ENCODE results near the gene PCDHB16. TPM values are rescaled to one million over a fixed set of nuclear protein-coding genes. Genes with fewer than 3 reads are reported as not detected.
"Not testable (repeated sequence)": the region's sequence is repeated elsewhere in the genome, so short reads cannot be mapped to it uniquely, and the experiment has no call there.

PCDHB16 gene
- polyA plus RNA-seq, 1 donor from 2014 or later = not detected

GRCh38 chr5:141174291-141175104, 7.7 kb upstream of the PCDHB16 start:
- H3K36me3 Mint-ChIP-seq, H3K4me3 Mint-ChIP-seq, H3K27me3 Mint-ChIP-seq, H3K4me1 Mint-ChIP-seq, H3K27ac Mint-ChIP-seq, H3K9me3 Mint-ChIP-seq: not testable (repeated sequence)

GRCh38 chr5:141175933-141176332, 6.3 kb upstream of the PCDHB16 start:
- no peak overlapping the region for H3K4me3 Mint-ChIP-seq
- H3K9me3 Mint-ChIP-seq = peaks cover 0 to 4% (median 2%) of the 10 kb centered on the region in 3 donors
- peaks cover 0 to 2% (median 0%) of the 10 kb centered on the region in 3 donors for H3K4me1 Mint-ChIP-seq

GRCh38 chr5:141177577-141178191, 4.5 kb upstream of the PCDHB16 start, which contains the start of gene PCDHB8:
PCDHB8 (plus strand) TSS chr5:141177790; CDS start chr5:141178035, 245 bp downstream.
- H3K27ac Mint-ChIP-seq, H3K9me3 Mint-ChIP-seq, H3K36me3 Mint-ChIP-seq, H3K4me3 Mint-ChIP-seq, H3K4me1 Mint-ChIP-seq: not testable (repeated sequence)
- peaks cover 17% of the 10 kb centered on the region for H3K27me3 Mint-ChIP-seq

More at GRCh38 chr5:141175933-141176332, 6.3 kb upstream of the PCDHB16 start:
- Mint-ChIP-seq H3K36me3 (no peaks in the 10 kb centered on the region), H3K27ac (no peak overlapping the region), H3K27me3 (peaks cover 8% of the 10 kb centered on the region)

- Mint-ChIP-seq H3K27me3 (peaks cover 17% of the 10 kb centered on the region), H3K9me3 (peaks cover 1 to 14% (median 12%) of the 10 kb centered on the region in 3 donors)
- H3K4me1 Mint-ChIP-seq, H3K4me3 Mint-ChIP-seq, H3K36me3 Mint-ChIP-seq, H3K27ac Mint-ChIP-seq: not testable (repeated sequence)
Measured at GRCh38 chr5:141179371-141179770, 2.8 kb upstream of the PCDHB16 start.

- H3K27me3 Mint-ChIP-seq = peaks cover 20% of the 10 kb centered on the region
- H3K4me1 Mint-ChIP-seq, H3K4me3 Mint-ChIP-seq, H3K36me3 Mint-ChIP-seq, H3K27ac Mint-ChIP-seq: not testable (repeated sequence)
- H3K9me3 Mint-ChIP-seq = peaks cover 3 to 14% (median 12%) of the 10 kb centered on the region in 3 donors
Measured at GRCh38 chr5:141179876-141180275, 2.3 kb upstream of the PCDHB16 start.

GRCh38 chr5:141180313-141180712, 1.9 kb upstream of the PCDHB16 start:
- no peak overlapping the region for H3K27ac Mint-ChIP-seq
- no peaks in the 10 kb centered on the region for H3K36me3 Mint-ChIP-seq

GRCh38 chr5:141184117-141184855, 2.1 kb downstream of the PCDHB16 start:
- peak overlapping the region in 1 of 4 donors; percentile 22 for H3K4me3 Mint-ChIP-seq
- H3K9me3 Mint-ChIP-seq = peaks cover 11 to 18% (median 17%) of the 10 kb centered on the region in 3 donors
- peaks cover 27% of the 10 kb centered on the region for H3K27me3 Mint-ChIP-seq
- H3K4me1 Mint-ChIP-seq, H3K36me3 Mint-ChIP-seq, H3K27ac Mint-ChIP-seq: not testable (repeated sequence)

More at GRCh38 chr5:141180313-141180712, 1.9 kb upstream of the PCDHB16 start:
- H3K4me1 Mint-ChIP-seq = no peaks in the 10 kb centered on the region
- peaks cover 17% of the 10 kb centered on the region for H3K27me3 Mint-ChIP-seq
- peaks cover 5 to 14% (median 12%) of the 10 kb centered on the region in 3 donors for H3K9me3 Mint-ChIP-seq
- H3K4me3 Mint-ChIP-seq = no peak overlapping the region

- Mint-ChIP-seq H3K27me3 (peaks cover 25% of the 10 kb centered on the region), H3K4me1 (peaks cover 0 to 4% (median 3%) of the 10 kb centered on the region in 3 donors), H3K9me3 (peaks cover 19 to 26% (median 19%) of the 10 kb centered on the region in 3 donors), H3K4me3 (peak within 1 kb of the TSS; percentile 30 to 75 (median 52)), H3K27ac (no peak within 1 kb of the TSS), H3K36me3 (no peaks in the 10 kb centered on the region)
Measured at GRCh38 chr5:141186897-141187512, 4.8 kb downstream of the PCDHB16 start, which contains the start of gene PCDHB9. PCDHB9 (plus strand) TSS chr5:141187161; CDS start chr5:141187319, 158 bp downstream.

- Mint-ChIP-seq H3K9me3 (peaks cover 9 to 20% (median 20%) of the 10 kb centered on the region in 3 donors), H3K27me3 (peaks cover 22% of the 10 kb centered on the region)
Measured at GRCh38 chr5:141188682-141189081, 6.5 kb downstream of the PCDHB16 start.

GRCh38 chr5:141189131-141189530, 6.9 kb downstream of the PCDHB16 start:
- peaks cover 9 to 20% (median 20%) of the 10 kb centered on the region in 3 donors for H3K9me3 Mint-ChIP-seq
- H3K27me3 Mint-ChIP-seq = peaks cover 22% of the 10 kb centered on the region
- not testable (repeated sequence) for H3K36me3 Mint-ChIP-seq, H3K4me1 Mint-ChIP-seq, H3K4me3 Mint-ChIP-seq, H3K27ac Mint-ChIP-seq

More at GRCh38 chr5:141188682-141189081, 6.5 kb downstream of the PCDHB16 start:
- H3K4me1 Mint-ChIP-seq, H3K4me3 Mint-ChIP-seq, H3K27ac Mint-ChIP-seq, H3K36me3 Mint-ChIP-seq: not testable (repeated sequence)

GRCh38 chr5:141192110-141192725, 10.0 kb downstream of the PCDHB16 start, which contains the start of gene PCDHB10:
PCDHB10 (plus strand) TSS chr5:141192353; CDS start chr5:141192553, 200 bp downstream.
- Mint-ChIP-seq H3K36me3 (no peaks in the 10 kb centered on the region), H3K27ac (no peak within 1 kb of the TSS), H3K27me3 (peaks cover 13% of the 10 kb centered on the region), H3K4me3 (peak within 1 kb of the TSS in 2 of 4 donors; percentile 54 to 65), H3K4me1 (peaks cover 0 to under 1% (median 0%) of the 10 kb centered on the region in 3 donors), H3K9me3 (peaks cover 6 to 33% (median 14%) of the 10 kb centered on the region in 3 donors)

- H3K36me3 Mint-ChIP-seq, H3K27ac Mint-ChIP-seq, H3K27me3 Mint-ChIP-seq, H3K4me1 Mint-ChIP-seq, H3K4me3 Mint-ChIP-seq: not testable (repeated sequence)
- peaks cover 5 to 38% (median 20%) of the 10 kb centered on the region in 3 donors for H3K9me3 Mint-ChIP-seq
Measured at GRCh38 chr5:141194332-141194731, 12.1 kb downstream of the PCDHB16 start.

GRCh38 chr5:141196363-141196762, 14.2 kb downstream of the PCDHB16 start:
- peaks cover 15% of the 10 kb centered on the region for H3K27me3 Mint-ChIP-seq
- H3K4me1 Mint-ChIP-seq = no peaks in the 10 kb centered on the region
- peaks cover 2% of the 10 kb centered on the region for H3K36me3 Mint-ChIP-seq
- H3K27ac Mint-ChIP-seq = no peak overlapping the region
- peaks cover 10 to 41% (median 20%) of the 10 kb centered on the region in 3 donors for H3K9me3 Mint-ChIP-seq
- H3K4me3 Mint-ChIP-seq = no peak overlapping the region

All from IgD-negative memory B cell (primary cell).